ENCODE data around the gene NFS1.
"Not testable (repeated sequence)": the region's sequence is repeated elsewhere in the genome, so short reads cannot be mapped to it uniquely, and the experiment has no call there.

Gene NFS1

GRCh38 chr20:35729283-35729807 is 30.2 kb upstream of the NFS1 start:
- no peak for DNase-seq (ENCODE audit: low spot score)

GRCh38 chr20:35726842-35727711 is 27.9 kb upstream of the NFS1 start:
- DNase-seq (ENCODE audit: low spot score), result no peak

- no peak for DNase-seq (ENCODE audit: low spot score)
Observed at GRCh38 chr20:35724321-35725230, 25.4 kb upstream of the NFS1 start.

GRCh38 chr20:35723652-35724320 is 24.6 kb upstream of the NFS1 start:
- DNase-seq (ENCODE audit: low spot score), result not testable (repeated sequence)

- not testable (repeated sequence) for DNase-seq (ENCODE audit: low spot score)
Observed at GRCh38 chr20:35723275-35723639, 24.1 kb upstream of the NFS1 start.

GRCh38 chr20:35721621-35722020 is 22.5 kb upstream of the NFS1 start:
- DNase-seq (ENCODE audit: low spot score), result no peak

- no peak for DNase-seq (ENCODE audit: low spot score)
Observed at GRCh38 chr20:35721219-35721618, 22.1 kb upstream of the NFS1 start.

- no peak for DNase-seq (ENCODE audit: low spot score)
Observed at GRCh38 chr20:35720165-35721123, 21.3 kb upstream of the NFS1 start.

- DNase-seq (ENCODE audit: low spot score), result no peak
Observed at GRCh38 chr20:35719717-35720116, 20.6 kb upstream of the NFS1 start.

- no peak for DNase-seq (ENCODE audit: low spot score)
Observed at GRCh38 chr20:35718972-35719635, 20.0 kb upstream of the NFS1 start.

GRCh38 chr20:35718321-35718720 is 19.2 kb upstream of the NFS1 start:
- not testable (repeated sequence) for DNase-seq (ENCODE audit: low spot score)

- no peak for DNase-seq (ENCODE audit: low spot score)
Observed at GRCh38 chr20:35716330-35716729, 17.2 kb upstream of the NFS1 start.

- no peak for DNase-seq (ENCODE audit: low spot score)
Observed at GRCh38 chr20:35715652-35716051, 16.5 kb upstream of the NFS1 start.

GRCh38 chr20:35714127-35714526 is 15.0 kb upstream of the NFS1 start:
- DNase-seq (ENCODE audit: low spot score), result no peak

- DNase-seq (ENCODE audit: low spot score), result not testable (repeated sequence)
Observed at GRCh38 chr20:35713120-35713519, 14.0 kb upstream of the NFS1 start.

GRCh38 chr20:35711588-35712209 is 12.5 kb upstream of the NFS1 start:
- no peak for DNase-seq (ENCODE audit: low spot score)

GRCh38 chr20:35710884-35711587 is 11.9 kb upstream of the NFS1 start:
- DNase-seq (ENCODE audit: low spot score), result no peak

GRCh38 chr20:35710039-35710438 is 10.9 kb upstream of the NFS1 start:
- no peak for DNase-seq (ENCODE audit: low spot score)

- no peak for DNase-seq (ENCODE audit: low spot score)
Observed at GRCh38 chr20:35709259-35709658, 10.1 kb upstream of the NFS1 start.

Data from CD4-positive, alpha-beta T cell treated with Interleukin-6 at 100 ng/mL for 8 hours (primary cell).